ENCODE data around the gene TMPRSS6. TPM values are rescaled to one million over a fixed set of nuclear protein-coding genes. Genes with fewer than 3 reads are reported as not detected.
"Not testable (repeated sequence)": the region's sequence is repeated elsewhere in the genome, so short reads cannot be mapped to it uniquely, and the experiment has no call there.

The TMPRSS6 gene
- total RNA-seq, 2 donors from 2014 or later, result 86.6 to 343 TPM

DNA sequence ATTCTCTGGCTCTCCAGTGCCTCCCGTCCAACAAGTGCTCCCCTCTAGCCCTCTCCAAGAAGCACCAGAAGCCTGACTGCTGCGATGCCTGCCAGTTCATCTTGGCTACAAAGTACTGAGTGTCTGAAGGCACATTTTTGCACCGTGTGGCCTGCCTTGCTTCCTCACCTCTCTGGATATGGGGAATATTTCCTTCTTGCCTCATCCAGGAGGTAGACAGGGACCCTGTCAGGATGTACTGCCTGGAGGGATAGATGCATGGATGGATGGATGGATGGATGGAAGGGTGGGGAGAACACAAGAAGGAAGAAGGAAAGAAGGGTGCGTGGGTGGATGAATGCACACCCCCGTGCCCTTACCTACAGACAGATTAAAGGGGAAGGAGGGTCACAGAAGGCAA is 30.4 kb downstream of the TMPRSS6 start:
- ATAC-seq (replicated peaks), result no peak
- H3K4me1 Mint-ChIP-seq, result peaks cover 54% of the 10 kb centered on the region
- no peaks in the 10 kb centered on the region for H3K9me3 Mint-ChIP-seq
- H3K27me3 Mint-ChIP-seq, result no peaks in the 10 kb centered on the region
- H3K4me3 Mint-ChIP-seq, result peak overlapping the region; percentile 97
- H3K27ac Mint-ChIP-seq, result peak overlapping the region; percentile 92
- no peaks in the 10 kb centered on the region for H3K36me3 Mint-ChIP-seq (ENCODE audit: low read depth)

DNA sequence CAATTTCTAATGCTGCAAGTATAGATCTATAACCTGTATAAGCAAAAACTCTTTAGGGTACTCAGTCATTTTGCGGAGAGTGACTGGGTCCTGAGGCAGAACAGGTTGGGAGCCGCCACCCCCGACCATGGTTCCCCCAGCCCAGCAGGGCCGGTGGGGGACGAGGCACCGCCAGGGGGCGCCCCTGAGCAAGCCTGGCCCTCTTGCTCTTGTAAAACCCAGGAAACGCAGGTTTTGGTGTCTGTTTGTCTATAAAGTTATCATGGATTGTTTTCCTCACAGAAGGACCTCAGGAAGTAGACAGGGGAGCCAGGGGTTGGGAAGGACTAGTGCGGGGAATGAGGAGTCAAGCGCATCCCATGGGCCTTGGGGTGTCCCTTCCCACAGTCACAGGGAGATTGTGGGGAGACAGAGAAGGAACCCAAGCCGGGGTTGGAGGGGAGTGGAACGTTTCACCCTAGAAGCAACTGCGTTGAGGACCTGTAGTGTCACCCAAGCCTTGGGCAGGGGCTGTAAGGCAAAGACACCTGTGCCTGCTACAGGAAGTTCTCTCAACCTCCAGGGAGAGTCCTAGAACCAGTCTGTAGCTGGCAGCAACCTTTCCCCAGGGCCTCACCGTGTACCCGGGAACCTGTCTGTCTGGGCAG is 31.6 kb downstream of the TMPRSS6 start:
- peak; percentile 14 for ATAC-seq (replicated peaks)
- no peaks in the 10 kb centered on the region for H3K36me3 Mint-ChIP-seq (ENCODE audit: low read depth)
- H3K27me3 Mint-ChIP-seq, result no peaks in the 10 kb centered on the region
- H3K4me3 Mint-ChIP-seq, result peak overlapping the region; percentile 97
- H3K27ac Mint-ChIP-seq, result peak overlapping the region; percentile 92
- no peaks in the 10 kb centered on the region for H3K9me3 Mint-ChIP-seq
- peaks cover 44% of the 10 kb centered on the region for H3K4me1 Mint-ChIP-seq

DNA sequence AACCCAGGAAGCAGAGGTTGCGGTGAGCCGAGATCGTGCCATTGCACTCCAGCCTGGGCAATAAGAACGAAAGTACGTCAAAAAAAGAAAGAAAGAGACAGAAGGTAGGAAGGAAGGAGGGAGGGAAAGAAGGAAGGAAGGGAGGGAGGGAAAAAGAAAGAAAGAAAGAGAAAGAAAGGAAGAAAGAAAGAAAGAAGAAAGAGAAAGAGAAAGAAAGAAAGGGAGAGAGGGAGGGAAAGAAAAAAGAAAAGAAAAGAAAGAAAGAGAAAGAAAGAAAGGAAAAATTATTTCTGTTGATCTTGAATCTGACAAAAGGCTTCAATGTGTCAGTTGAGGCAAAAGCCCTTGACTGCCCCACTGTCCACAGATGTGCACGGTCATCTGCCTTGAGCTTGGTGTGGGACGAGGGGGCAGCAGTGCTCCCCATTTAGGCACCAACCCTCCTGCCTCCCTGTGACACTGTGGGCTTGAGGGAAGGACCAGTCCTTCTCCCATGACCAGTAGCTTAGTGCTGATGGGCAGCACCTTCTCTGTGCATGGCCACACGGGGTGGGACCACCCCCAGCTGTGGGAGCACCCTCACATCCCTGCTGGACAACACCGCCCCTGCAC is 33.6 kb downstream of the TMPRSS6 start:
- Mint-ChIP-seq H3K27me3 (no peaks in the 10 kb centered on the region), H3K9me3 (no peaks in the 10 kb centered on the region), H3K36me3 (ENCODE audit: low read depth) (no peaks in the 10 kb centered on the region), H3K27ac (no peak overlapping the region), H3K4me3 (peak overlapping the region; percentile 11), H3K4me1 (peaks cover 27% of the 10 kb centered on the region)
- no peak for ATAC-seq (replicated peaks)

DNA sequence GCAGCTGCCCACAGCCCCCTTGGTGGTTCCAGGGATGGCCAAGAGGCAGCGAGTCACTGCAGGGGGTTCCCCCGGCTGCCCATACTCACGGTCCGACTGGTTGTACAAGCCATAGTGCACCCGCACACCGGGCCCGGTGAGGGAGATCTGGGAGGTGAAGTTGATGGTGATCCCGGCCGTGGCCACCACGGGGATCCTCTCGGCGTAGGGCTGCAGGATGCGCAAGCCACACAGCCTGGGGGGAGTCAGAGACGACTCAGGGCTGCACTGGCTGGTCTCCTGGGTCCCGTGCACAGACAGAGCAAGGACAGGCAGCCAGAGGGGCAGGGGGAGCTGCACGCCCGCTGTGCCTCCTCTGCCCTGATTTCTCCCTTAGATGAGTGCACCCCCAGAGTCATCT is 34.5 kb downstream of the TMPRSS6 start:
- H3K27ac Mint-ChIP-seq, result no peak overlapping the region
- no peaks in the 10 kb centered on the region for H3K27me3 Mint-ChIP-seq
- H3K4me1 Mint-ChIP-seq, result peaks cover 21% of the 10 kb centered on the region
- H3K9me3 Mint-ChIP-seq, result no peaks in the 10 kb centered on the region
- no peak overlapping the region for H3K4me3 Mint-ChIP-seq
- ATAC-seq (replicated peaks), result no peak
- no peaks in the 10 kb centered on the region for H3K36me3 Mint-ChIP-seq (ENCODE audit: low read depth)

DNA sequence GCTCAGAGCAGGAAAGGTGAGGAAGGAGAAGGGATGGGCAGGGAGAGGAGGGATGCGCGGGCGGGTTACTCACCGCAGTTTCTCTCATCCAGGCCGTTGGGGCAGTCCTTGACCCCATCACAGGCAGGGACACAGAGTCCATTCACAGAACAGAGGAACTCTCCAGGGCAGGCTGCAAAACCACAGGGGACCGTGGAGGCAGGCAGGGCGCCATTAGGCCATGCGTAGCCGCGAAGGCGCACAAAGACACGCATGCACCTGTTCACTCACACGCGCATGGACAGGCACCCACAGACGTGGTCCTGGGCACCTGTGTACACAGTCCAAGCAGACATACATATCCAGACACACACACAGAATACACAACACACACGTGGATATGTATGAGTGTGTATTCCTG is 35.0 kb downstream of the TMPRSS6 start:
- H3K4me1 Mint-ChIP-seq, result peaks cover 16% of the 10 kb centered on the region
- no peak overlapping the region for H3K27ac Mint-ChIP-seq
- no peaks in the 10 kb centered on the region for H3K36me3 Mint-ChIP-seq (ENCODE audit: low read depth)
- no peaks in the 10 kb centered on the region for H3K9me3 Mint-ChIP-seq
- no peak for ATAC-seq (replicated peaks)
- no peak overlapping the region for H3K4me3 Mint-ChIP-seq
- H3K27me3 Mint-ChIP-seq, result no peaks in the 10 kb centered on the region

DNA sequence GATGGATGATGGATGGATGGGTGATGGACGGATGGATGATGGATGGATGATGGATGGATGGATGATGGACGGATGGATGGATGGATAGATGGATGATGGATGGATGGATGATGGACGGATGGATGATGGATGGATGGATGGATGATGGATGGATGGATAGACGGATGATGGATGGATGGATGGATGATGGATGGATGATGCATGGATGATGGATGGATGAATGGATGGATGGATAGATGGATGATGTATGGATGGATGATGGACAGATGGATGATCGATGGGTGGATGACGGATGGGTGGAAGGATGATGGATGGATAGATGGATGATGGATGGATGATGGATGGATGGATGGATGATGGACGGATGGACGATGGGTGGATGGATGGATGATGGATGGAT is 36.8 kb downstream of the TMPRSS6 start:
- H3K9me3 Mint-ChIP-seq, result no peaks in the 10 kb centered on the region
- H3K4me3 Mint-ChIP-seq, result no peak overlapping the region
- H3K27ac Mint-ChIP-seq, result no peak overlapping the region
- ATAC-seq (replicated peaks), result no peak
- peaks cover 13% of the 10 kb centered on the region for H3K36me3 Mint-ChIP-seq (ENCODE audit: low read depth)
- no peaks in the 10 kb centered on the region for H3K27me3 Mint-ChIP-seq
- H3K4me1 Mint-ChIP-seq, result peaks cover under 1% of the 10 kb centered on the region

DNA sequence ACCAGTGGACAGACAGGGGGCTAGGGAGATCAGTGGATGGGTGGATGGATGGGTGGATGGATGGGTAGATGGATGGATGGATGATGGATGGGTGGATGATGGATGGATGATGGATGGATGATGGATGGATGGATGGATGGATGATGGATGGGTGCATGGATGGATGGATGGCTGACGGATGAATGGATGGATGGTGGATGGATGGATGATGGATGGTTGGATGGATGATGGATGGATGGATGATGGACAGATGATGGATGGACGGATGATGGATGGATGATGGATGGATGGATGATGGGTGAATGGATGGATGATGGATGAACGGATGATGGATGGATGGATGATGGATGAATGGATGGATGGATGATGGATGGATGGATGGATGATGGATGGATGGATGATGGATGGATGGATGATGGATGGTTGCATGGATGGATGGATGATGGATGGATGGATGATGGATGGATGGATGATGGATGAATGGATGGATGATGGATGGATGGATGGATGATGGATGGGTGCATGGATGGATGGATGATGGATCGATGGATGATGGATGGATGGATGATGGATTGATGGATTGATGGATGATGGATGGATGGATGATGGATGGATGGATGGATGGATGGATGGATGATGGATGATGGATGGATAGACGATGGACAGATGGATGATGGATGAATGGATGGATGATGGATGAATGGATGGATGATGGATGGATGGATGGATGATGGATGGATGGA is 37.5 kb downstream of the TMPRSS6 start:
- ATAC-seq (replicated peaks); H3K9me3 Mint-ChIP-seq; H3K27me3 Mint-ChIP-seq; H3K4me1 Mint-ChIP-seq; H3K4me3 Mint-ChIP-seq; H3K27ac Mint-ChIP-seq: not testable (repeated sequence)
- peaks cover 19% of the 10 kb centered on the region for H3K36me3 Mint-ChIP-seq (ENCODE audit: low read depth)

DNA sequence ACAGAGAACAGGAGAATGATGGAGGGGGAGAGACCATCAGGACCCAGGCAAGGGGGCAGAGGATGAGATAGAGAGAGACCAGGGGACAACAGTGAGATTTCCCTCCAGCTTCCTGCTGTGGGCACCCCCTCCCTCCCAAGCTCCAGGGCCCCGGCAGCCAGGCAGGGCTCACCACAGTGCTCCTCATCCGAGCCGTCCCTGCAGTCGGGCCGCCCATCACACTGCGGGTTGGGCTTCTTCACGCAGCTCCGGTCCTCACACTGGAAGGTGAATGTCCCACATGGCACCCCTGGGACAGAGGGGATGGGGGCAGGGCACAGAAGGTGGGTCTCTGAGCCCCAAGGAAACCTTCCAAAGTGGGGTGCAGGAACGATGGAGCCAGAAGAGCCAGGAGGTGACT is 38.8 kb downstream of the TMPRSS6 start:
- Mint-ChIP-seq H3K27me3 (no peaks in the 10 kb centered on the region), H3K9me3 (no peaks in the 10 kb centered on the region), H3K36me3 (ENCODE audit: low read depth) (peaks cover 32% of the 10 kb centered on the region), H3K4me3 (no peak overlapping the region), H3K27ac (no peak overlapping the region), H3K4me1 (peaks cover 7% of the 10 kb centered on the region)
- no peak for ATAC-seq (replicated peaks)

DNA sequence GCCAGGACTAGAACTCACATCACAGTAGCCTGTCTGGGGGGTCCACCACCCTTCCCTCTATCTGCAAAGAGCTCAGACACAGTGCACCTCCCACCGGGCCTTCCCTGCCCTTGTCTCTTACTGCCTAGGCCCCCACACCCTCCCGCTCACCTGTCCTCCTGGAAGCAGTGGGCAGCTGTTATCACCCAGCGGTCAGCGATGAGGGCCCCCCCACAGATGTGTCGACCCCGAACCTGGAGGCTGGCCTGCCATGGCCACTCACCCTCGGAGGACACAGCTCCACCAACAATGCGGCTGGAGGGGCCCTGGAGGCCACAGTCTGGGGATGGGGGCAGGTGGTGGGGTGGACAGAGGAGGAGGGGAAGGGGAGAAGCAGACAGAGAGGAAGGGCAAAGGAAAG is 39.2 kb downstream of the TMPRSS6 start:
- ATAC-seq (replicated peaks), result no peak
- Mint-ChIP-seq H3K27me3 (no peaks in the 10 kb centered on the region), H3K36me3 (ENCODE audit: low read depth) (peaks cover 36% of the 10 kb centered on the region), H3K4me1 (peaks cover 7% of the 10 kb centered on the region), H3K4me3 (no peak overlapping the region), H3K9me3 (no peaks in the 10 kb centered on the region), H3K27ac (peak overlapping the region; percentile 47)

DNA sequence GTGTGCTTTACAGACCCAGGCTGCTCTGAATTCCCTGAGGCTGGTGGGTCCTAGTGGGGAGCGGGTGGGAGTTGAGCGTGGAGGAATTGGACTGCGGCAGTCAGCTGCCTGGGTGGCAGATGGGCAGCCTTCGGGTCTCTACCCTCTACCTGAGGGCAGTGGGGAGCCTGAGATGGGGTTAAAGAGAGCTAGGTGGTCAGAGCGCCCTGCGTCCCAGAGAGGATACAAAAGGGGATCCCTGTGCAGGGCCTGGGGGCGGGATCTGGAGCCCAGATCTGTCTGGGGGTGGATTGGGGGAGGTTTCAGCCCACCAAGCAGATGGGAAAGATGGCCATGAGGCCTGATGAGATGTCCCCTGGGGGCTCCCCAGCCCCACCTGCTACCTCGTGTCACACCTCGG is 39.8 kb downstream of the TMPRSS6 start:
- H3K4me3 Mint-ChIP-seq, result no peak overlapping the region
- H3K36me3 Mint-ChIP-seq (ENCODE audit: low read depth), result peaks cover 42% of the 10 kb centered on the region
- no peaks in the 10 kb centered on the region for H3K27me3 Mint-ChIP-seq
- ATAC-seq (replicated peaks), result no peak
- no peaks in the 10 kb centered on the region for H3K9me3 Mint-ChIP-seq
- H3K4me1 Mint-ChIP-seq, result peaks cover 8% of the 10 kb centered on the region
- peak overlapping the region; percentile 47 for H3K27ac Mint-ChIP-seq

DNA sequence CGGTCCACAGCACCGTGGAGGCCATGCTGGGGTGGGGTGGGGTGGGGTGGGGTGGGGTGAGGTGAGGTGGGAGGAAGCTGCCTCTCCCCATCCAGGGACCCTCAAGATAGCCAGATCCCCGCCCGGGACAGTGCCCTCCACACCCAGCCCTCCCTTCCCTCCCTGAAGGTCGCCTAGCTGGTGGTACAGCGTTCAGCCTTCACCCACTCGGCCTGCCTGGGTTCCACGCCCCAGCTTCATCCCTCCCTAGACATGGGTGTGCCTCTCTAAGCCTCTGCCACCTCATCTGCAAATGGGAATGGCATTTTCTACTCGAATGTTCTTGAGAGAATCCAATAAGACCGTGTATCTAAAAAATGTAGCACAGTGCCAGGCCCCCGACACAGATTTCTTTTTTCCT is 40.2 kb downstream of the TMPRSS6 start:
- peaks cover 46% of the 10 kb centered on the region for H3K36me3 Mint-ChIP-seq (ENCODE audit: low read depth)
- peaks cover 12% of the 10 kb centered on the region for H3K4me1 Mint-ChIP-seq
- H3K4me3 Mint-ChIP-seq, result no peak overlapping the region
- H3K9me3 Mint-ChIP-seq, result no peaks in the 10 kb centered on the region
- no peak for ATAC-seq (replicated peaks)
- H3K27me3 Mint-ChIP-seq, result no peaks in the 10 kb centered on the region
- no peak overlapping the region for H3K27ac Mint-ChIP-seq

DNA sequence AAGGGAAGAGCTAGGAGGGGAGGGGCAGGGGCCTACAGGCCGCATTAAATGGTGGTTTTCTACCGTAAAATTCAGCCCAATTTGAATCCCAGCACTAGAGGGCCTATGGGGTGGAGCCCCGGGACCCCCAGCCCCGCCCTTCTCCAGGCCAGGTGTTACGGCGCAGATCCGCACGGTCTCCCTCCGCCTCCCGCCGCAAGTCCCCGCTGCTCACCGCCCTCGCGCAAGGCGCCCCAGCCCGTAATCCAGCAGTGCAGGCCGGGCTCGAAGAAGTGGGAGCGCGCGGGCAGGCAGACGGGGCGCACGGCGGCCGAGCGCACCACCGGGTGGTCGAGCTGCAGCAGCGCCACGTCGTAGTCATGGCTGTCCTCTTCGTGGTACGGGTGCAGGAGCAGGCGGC is 40.7 kb downstream of the TMPRSS6 start:
- Mint-ChIP-seq H3K4me3 (no peak overlapping the region), H3K27me3 (no peaks in the 10 kb centered on the region), H3K27ac (no peak overlapping the region), H3K9me3 (no peaks in the 10 kb centered on the region), H3K36me3 (ENCODE audit: low read depth) (peaks cover 51% of the 10 kb centered on the region), H3K4me1 (peaks cover 15% of the 10 kb centered on the region)
- no peak for ATAC-seq (replicated peaks)

DNA sequence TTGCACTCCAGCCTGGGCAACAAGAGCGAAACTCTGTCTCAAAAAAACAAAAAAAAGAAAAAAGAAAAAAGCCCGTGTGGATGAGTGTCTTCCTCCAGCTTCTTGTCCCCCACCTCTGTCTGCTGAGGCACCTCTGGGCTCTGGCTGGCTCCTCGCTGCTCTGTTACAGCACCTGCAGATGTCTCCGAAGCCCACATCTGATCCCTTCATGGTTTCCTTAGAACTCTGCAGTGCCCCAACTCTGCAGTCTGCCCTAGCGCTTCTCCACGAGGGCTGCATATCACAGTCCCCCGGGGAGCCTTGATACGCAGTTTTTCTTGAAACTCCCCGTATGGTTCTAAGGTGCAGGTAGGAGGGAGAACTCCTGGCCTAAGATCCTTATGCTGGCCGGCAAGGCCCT is 42.1 kb downstream of the TMPRSS6 start:
- Mint-ChIP-seq H3K27me3 (no peaks in the 10 kb centered on the region), H3K4me3 (peak overlapping the region; percentile 1), H3K27ac (peak overlapping the region; percentile 89), H3K36me3 (ENCODE audit: low read depth) (peaks cover 65% of the 10 kb centered on the region), H3K4me1 (peaks cover 26% of the 10 kb centered on the region), H3K9me3 (no peaks in the 10 kb centered on the region)
- ATAC-seq (replicated peaks), result no peak

DNA sequence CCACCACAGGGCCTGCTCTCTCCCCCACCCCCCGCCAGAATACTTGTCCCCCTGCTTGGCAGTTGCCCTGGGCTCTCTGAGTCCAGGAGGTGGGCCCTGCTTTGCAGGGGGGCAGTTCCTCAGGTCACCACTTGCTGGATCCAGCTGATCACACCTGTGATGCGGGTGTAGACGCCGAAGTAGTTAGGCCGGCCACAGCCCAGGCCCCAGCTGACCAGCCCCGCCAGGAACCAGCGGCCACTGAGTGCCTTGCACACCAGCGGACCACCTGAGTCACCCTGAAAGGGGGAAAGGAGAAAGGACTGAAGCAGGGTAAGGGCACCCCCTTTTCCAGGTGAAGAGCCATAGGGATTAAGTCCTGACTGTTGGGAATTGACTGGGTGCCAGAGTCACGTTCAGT is 43.6 kb downstream of the TMPRSS6 start:
- no peaks in the 10 kb centered on the region for H3K27me3 Mint-ChIP-seq
- H3K4me1 Mint-ChIP-seq, result peaks cover 37% of the 10 kb centered on the region
- ATAC-seq (replicated peaks), result no peak
- H3K4me3 Mint-ChIP-seq, result no peak overlapping the region
- peaks cover 79% of the 10 kb centered on the region for H3K36me3 Mint-ChIP-seq (ENCODE audit: low read depth)
- peak overlapping the region; percentile 89 for H3K27ac Mint-ChIP-seq
- no peaks in the 10 kb centered on the region for H3K9me3 Mint-ChIP-seq

DNA sequence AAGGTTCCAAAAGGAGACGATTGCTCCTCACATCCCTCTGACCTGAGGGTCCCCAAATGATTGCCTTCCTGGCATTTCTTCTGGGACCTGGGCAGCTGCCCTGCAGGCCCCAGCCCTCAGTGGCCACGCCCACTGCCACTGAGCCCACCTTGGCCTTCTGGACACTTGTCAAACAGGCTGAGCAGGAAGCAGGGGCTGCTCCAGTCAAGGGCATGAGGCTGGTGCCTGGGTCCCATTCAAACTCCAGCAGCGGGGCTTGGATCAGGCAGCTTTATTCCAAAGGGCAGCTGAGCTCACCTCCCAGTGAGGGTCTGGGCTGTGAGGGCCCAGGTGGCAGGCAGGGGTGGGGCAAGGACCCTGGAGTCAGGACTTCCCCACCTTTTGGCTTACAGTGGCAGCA is 44.3 kb downstream of the TMPRSS6 start:
- peaks cover 42% of the 10 kb centered on the region for H3K4me1 Mint-ChIP-seq
- H3K36me3 Mint-ChIP-seq (ENCODE audit: low read depth), result peaks cover 87% of the 10 kb centered on the region
- H3K27me3 Mint-ChIP-seq, result no peaks in the 10 kb centered on the region
- H3K9me3 Mint-ChIP-seq, result no peaks in the 10 kb centered on the region
- no peak overlapping the region for H3K4me3 Mint-ChIP-seq
- peak overlapping the region; percentile 93 for H3K27ac Mint-ChIP-seq
- ATAC-seq (replicated peaks), result no peak
